Vagina (tissue), 2 donors: ENCODE data around the gene REPS1. TPM values are rescaled to one million over a fixed set of nuclear protein-coding genes. Genes with fewer than 3 reads are reported as not detected.

Experiments used
- DNase-seq, 2 donors: peaks; one replicate each; pipeline ENCODE4 v3.0.0-alpha.2; 2017; ENCODE audit errors: extremely low spot score in 2 of 2
- H3K27ac ChIP-seq: fragments of 200-600 bp; sonication (generic); one replicate; pipeline ENCODE4 v1.5.1; 2019
- H3K27me3 ChIP-seq: fragments of 200-600 bp; sonication (generic); one replicate; pipeline ENCODE4 v1.5.1; 2019
- H3K36me3 ChIP-seq, 2 donors: fragments of 200-600 bp; sonication (generic); one replicate each; pipeline ENCODE4 v1.5.1; 2017 to 2019
- H3K4me1 ChIP-seq: fragments of 200-600 bp; sonication (generic); one replicate; pipeline ENCODE4 v1.5.1; 2019
- H3K4me3 ChIP-seq, 2 donors: fragments of 200-600 bp; sonication (generic); 1 replicate in 1 of 2; 2 replicates in 1 of 2; pipeline ENCODE4 v1.5.1; 2016 to 2019
- H3K9me3 ChIP-seq: fragments of 200-600 bp; sonication (generic); one replicate; pipeline ENCODE4 v1.5.1; 2019
- POLR2A ChIP-seq, 2 donors: fragments of 450-650 bp; IDR thresholded peaks; one replicate each; pipeline ENCODE4 v1.6.1; 2017; ENCODE audit warnings: antibody characterized with exemption in 2 of 2, mild to moderate bottlenecking in 2 of 2, moderate library complexity in 2 of 2
- POLR2AphosphoS5 ChIP-seq, 2 donors: sonication (generic); formaldehyde crosslinking; IDR thresholded peaks; one replicate each; pipeline ENCODE4 v1.9.0; 2017; ENCODE audit warnings: antibody characterized with exemption in 2 of 2, mild to moderate bottlenecking in 2 of 2, low read depth in 1 of 2; ENCODE audit not compliant: insufficient read depth in 1 of 2
- intact Hi-C: fragments of 100-400 bp; cut with DNase I; formaldehyde crosslinking; loops from one replicate; pipeline ENCODE4 v1.15.1; 2023
- total RNA-seq: library from RNA; depleted of rRNA; stranded (reverse); fragments of >200 nt; gene quantifications from one replicate; pipeline ENCODE4 v1.2.3, GENCODE V29; 2016
- TF ChIP-seq, protein P1 (sequence below), 3 experiments: fragments of 450-650 bp in 2 of 3; fragments of 200-600 bp in 1 of 3; sonication (generic) in 1 of 3; IDR thresholded peaks; one replicate each; pipeline ENCODE4 v1.5.1; 2017 to 2019; ENCODE audit warnings: antibody characterized with exemption in 3 of 3, mild to moderate bottlenecking in 2 of 3, moderate library complexity in 2 of 3

Gene REPS1
- total RNA-seq, 1 donor from 2014 or later, result 96.5 TPM

DNA sequence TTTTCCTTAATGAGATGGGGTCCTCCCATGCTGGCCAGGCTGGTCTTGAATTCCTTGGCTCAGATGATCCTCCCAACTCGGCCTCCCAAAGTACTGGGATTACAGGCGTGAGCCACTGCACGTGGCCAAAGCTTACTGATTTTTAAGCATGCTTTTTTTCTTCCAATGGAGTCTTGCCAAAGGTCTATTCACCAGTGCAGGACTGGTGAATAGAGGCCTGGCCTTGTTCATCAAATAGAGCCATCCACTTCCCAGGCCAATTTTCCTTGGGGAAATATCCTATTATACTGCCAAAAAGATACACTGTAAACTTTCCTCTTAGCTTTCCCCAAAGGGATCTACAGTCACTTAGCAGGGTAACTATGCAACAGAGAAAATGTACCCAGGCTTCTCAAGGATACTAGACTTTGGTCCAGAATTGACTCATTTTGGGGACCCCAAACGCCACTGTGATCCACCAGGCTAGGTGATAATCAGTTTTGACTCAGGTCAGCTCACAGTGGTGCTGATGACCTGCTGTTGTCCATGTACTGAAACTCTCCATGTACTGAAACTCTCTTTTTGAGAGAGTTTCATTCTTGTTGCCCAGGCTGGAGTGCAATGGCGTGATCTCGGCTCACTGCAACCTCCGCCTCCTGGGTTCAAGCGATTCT, 91.8 kb downstream of the REPS1 start:
- intact Hi-C loops, result no loop called here
- no peaks in the 10 kb centered on the region for H3K9me3 ChIP-seq
- H3K27me3 ChIP-seq, result no peaks in the 10 kb centered on the region
- peaks cover 0 to 9% of the 10 kb centered on the region in 2 donors for H3K36me3 ChIP-seq
- no peak overlapping the region for H3K4me3 ChIP-seq
- TF ChIP-seq, protein P1, sequence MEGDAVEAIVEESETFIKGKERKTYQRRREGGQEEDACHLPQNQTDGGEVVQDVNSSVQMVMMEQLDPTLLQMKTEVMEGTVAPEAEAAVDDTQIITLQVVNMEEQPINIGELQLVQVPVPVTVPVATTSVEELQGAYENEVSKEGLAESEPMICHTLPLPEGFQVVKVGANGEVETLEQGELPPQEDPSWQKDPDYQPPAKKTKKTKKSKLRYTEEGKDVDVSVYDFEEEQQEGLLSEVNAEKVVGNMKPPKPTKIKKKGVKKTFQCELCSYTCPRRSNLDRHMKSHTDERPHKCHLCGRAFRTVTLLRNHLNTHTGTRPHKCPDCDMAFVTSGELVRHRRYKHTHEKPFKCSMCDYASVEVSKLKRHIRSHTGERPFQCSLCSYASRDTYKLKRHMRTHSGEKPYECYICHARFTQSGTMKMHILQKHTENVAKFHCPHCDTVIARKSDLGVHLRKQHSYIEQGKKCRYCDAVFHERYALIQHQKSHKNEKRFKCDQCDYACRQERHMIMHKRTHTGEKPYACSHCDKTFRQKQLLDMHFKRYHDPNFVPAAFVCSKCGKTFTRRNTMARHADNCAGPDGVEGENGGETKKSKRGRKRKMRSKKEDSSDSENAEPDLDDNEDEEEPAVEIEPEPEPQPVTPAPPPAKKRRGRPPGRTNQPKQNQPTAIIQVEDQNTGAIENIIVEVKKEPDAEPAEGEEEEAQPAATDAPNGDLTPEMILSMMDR (IDR thresholded peaks at IDR 0.05), result no peak
- TF ChIP-seq POLR2A (IDR thresholded peaks at IDR 0.05) (no peak), POLR2AphosphoS5 (IDR thresholded peaks at IDR 0.05; ENCODE audit: insufficient read depth in 1 of 2, low read depth in 1 of 2) (no peak)
- H3K4me1 ChIP-seq, result no peaks in the 10 kb centered on the region
- no peak overlapping the region for H3K27ac ChIP-seq
- DNase-seq, result no peak

DNA sequence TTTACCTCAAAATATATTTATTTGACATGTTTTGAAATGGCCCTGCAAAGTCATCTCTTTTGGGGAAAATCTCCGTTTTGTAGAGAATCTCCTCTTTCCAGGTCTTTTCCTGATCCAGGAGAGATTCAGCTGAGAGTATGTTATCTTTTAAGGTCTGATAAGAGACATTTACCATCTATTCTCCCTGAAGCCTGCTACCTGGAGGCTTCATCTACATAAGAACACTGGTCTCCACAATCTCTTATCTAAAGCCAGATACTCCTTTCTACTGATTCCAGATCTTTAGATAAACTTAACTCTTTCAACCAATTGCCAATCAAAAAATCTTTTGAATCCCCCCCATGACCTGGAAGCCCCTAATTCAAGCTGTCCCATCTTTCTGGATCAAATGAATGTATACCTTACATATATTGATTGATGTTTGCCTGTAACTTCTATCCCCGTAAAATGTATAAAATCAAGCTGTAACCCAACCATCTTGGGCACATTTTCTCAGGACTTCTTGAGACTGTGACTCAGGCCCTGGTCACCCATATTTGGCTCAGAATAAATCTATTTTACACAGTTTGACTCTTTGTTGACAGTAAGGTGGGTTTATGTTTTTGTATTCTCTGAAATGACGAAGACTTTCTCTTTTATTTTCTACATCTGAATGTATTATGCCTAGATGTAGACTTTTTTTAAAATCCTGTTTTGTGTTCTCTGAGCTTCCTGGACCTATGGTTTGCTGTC, 96.6 kb downstream of the REPS1 start:
- H3K27me3 ChIP-seq, result no peaks in the 10 kb centered on the region
- no peaks in the 10 kb centered on the region for H3K9me3 ChIP-seq
- no peak overlapping the region for H3K27ac ChIP-seq
- no peak overlapping the region for H3K4me3 ChIP-seq
- H3K4me1 ChIP-seq, result no peaks in the 10 kb centered on the region
- intact Hi-C loops, result no loop called here
- H3K36me3 ChIP-seq, result no peaks in the 10 kb centered on the region
- no peak for DNase-seq
- TF ChIP-seq, protein P1 (IDR thresholded peaks at IDR 0.05), result no peak
- TF ChIP-seq POLR2A (IDR thresholded peaks at IDR 0.05) (no peak), POLR2AphosphoS5 (IDR thresholded peaks at IDR 0.05; ENCODE audit: insufficient read depth in 1 of 2, low read depth in 1 of 2) (no peak)

DNA sequence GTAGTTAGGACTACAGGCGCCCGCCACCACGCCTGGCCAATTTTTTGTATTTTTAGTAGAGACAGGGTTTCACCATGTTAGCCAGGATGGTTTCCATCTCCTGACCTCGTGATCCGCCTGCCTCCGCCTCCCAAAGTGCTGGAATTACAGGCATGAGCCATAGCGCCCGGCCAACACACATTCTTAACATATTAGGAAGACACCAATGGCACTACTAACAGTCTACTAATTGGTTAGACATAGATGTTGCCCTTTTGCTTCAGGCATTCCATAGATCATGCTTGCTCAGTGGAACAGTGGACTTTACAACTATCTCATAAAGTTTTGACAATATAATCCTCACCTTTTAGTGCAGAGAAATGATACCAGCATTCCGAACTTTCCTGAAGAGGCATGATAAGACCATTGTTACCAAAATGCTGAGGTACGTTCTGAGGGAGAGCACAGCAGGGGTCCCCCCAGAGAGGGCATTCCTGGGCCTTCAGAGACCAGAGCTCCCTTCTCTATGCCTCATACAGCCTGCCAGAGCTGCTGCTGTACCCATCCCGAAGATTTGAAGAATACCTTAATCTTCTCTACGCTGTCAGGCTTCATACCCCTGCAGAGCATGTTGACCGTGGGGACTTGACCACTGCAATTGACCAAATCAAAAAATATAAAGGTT, 102.8 kb downstream of the REPS1 start:
- no peak for TF ChIP-seq POLR2AphosphoS5 (IDR thresholded peaks at IDR 0.05; ENCODE audit: insufficient read depth in 1 of 2, low read depth in 1 of 2)
- no peak for TF ChIP-seq POLR2A (IDR thresholded peaks at IDR 0.05)
- H3K36me3 ChIP-seq, result no peaks in the 10 kb centered on the region
- no peak overlapping the region for H3K27ac ChIP-seq
- no peaks in the 10 kb centered on the region for H3K4me1 ChIP-seq
- no peak overlapping the region for H3K4me3 ChIP-seq
- H3K27me3 ChIP-seq, result no peaks in the 10 kb centered on the region
- intact Hi-C loops, result no loop called here
- no peaks in the 10 kb centered on the region for H3K9me3 ChIP-seq
- DNase-seq, result no peak

DNA sequence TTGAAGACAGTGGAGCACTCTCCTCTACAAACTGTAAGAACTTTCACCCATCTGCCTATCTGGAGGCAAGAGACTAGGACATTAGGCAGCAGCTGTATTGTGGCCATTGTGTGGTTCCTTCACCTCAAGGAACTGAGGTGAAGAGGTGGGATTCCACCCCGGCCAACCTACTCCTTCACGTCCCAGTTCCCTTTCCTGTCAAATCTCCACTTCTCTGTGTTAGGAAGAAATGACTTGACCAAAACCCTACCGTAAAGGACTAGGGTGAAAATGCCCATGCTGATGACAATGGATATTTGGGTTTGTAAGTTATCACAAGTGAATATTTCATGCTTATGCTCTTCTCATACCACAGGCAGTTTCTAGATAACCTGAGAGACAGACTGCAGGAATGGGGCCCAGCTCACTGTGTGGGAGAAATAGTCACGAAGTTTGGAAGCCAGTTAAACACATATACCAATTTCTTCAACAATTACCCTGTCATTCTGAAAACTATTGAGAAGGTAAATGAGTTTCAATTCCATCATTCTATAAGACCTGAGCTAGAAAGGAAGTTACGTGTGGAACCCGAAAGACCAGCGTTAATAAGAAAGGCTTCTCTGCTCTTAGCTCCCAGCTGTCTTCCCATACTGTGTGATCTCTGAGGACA, 105.6 kb downstream of the REPS1 start:
- Histone ChIP-seq H3K27me3 (no peaks in the 10 kb centered on the region), H3K9me3 (no peaks in the 10 kb centered on the region), H3K27ac (no peak overlapping the region), H3K4me3 (no peak overlapping the region), H3K36me3 (no peaks in the 10 kb centered on the region), H3K4me1 (no peaks in the 10 kb centered on the region)
- intact Hi-C loops, result no loop called here
- TF ChIP-seq POLR2AphosphoS5 (IDR thresholded peaks at IDR 0.05; ENCODE audit: insufficient read depth in 1 of 2, low read depth in 1 of 2), result no peak
- TF ChIP-seq, protein P1 (IDR thresholded peaks at IDR 0.05), result no peak
- no peak for DNase-seq

DNA sequence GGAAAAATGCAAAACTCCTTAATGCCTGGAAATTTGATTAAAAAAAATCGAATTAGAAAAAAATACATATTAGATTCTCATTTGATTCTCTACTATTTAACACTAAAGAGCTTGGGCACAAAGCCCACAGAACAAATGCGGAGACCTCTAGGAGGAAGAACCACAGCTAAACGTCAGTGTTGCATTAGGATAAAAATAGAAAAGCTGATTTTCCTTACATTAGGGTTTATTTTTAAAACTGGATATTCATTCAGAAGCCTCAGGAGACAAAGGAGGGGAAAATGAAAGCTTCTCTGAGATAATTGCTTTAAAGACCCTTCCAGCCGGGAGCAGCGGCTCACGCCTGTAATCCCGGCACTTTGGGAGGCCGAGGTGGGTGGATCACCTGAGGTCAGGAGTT, 114.9 kb downstream of the REPS1 start:
- no peaks in the 10 kb centered on the region for H3K36me3 ChIP-seq

More for the DNA sequence above, 114.9 kb downstream of the REPS1 start:
- no peak for DNase-seq
- H3K4me3 ChIP-seq, result no peak overlapping the region
- no peaks in the 10 kb centered on the region for H3K27me3 ChIP-seq
- no peaks in the 10 kb centered on the region for H3K9me3 ChIP-seq
- TF ChIP-seq POLR2A (IDR thresholded peaks at IDR 0.05), result no peak
- TF ChIP-seq, protein P1 (IDR thresholded peaks at IDR 0.05), result no peak
- no peak for TF ChIP-seq POLR2AphosphoS5 (IDR thresholded peaks at IDR 0.05; ENCODE audit: insufficient read depth in 1 of 2, low read depth in 1 of 2)
- no peak overlapping the region for H3K27ac ChIP-seq
- intact Hi-C loops, result no loop called here
- H3K4me1 ChIP-seq, result no peaks in the 10 kb centered on the region
